GM19023 (cell line): ENCODE results near the gene JPH3.

Experiments used
- ATAC-seq: cut with Tn5 transposase; IDR thresholded peaks from one replicate; pipeline ENCODE4 v1.9.1; 2021; ENCODE audit warnings: mild to moderate bottlenecking, moderate library complexity; ENCODE audit not compliant: unreplicated experiment

Gene JPH3

GRCh38 chr16:87733190-87733589 is 130.9 kb downstream of the JPH3 start:
- no peak for ATAC-seq

GRCh38 chr16:87734644-87735043 is 132.3 kb downstream of the JPH3 start:
- ATAC-seq = no peak

- ATAC-seq = no peak
Measured at GRCh38 chr16:87735270-87736007, 133.1 kb downstream of the JPH3 start.

DNA sequence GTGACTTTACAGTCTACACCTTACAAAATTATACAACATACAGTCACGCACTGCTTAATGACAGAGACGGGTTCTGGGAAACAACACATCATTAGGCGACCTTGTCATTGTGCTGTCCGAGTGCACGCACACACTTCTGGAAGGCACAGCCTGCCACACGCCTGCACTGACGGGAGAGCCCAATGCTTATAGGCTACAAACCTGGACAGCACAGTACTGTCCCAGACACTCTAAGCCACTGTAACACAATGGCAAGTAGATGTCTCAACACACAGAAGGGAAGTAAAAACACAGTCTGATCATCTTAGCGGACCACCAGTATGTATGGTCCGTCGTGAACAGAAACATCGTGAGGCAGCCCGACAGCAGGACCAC is 133.7 kb downstream of the JPH3 start:
- no peak for ATAC-seq

DNA sequence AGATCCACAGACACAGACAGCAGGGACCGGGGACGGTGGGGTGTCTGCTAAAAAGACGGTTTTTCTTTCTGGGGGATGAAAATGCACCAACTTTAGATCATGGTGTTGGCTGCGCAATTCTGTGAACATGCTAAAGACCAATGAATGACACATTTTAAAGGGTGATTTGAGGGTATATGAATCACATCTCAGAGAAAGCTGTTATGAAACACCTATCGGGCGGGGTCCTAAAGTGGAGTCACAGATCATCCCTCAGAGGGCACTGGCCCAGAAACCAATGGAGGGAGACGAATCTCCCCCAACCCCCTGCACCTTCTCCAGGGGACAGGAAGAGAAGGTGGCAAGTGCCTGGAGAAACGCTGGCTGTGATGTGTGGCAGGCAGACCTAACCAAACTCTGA is 137.5 kb downstream of the JPH3 start:
- ATAC-seq = no peak

DNA sequence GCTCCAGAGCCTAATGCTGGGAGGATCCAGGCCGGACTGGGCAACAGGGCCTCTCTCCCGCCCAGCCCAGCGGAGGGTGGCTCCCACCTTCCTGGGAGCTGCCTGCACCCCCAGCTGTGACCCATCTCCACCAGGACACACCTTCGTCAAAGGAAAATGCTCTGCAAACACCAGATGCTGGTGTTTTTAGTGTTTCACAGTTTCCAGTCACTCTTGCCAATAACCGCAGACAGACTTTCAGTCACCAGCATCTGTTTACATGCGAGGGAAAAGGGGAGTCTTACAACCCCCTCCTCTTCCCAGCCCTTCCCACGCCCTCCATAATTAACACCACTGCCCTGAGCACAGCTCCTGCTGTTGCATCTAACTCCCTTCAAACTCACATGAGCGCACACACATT is 138.1 kb downstream of the JPH3 start:
- ATAC-seq = no peak

- no peak for ATAC-seq
Measured at GRCh38 chr16:87740909-87741424, 138.7 kb downstream of the JPH3 start.

GRCh38 chr16:87741700-87742415 is 139.6 kb downstream of the JPH3 start:
- ATAC-seq = no peak

GRCh38 chr16:87742781-87743490 is 140.6 kb downstream of the JPH3 start:
- no peak for ATAC-seq

- no peak for ATAC-seq
Measured at GRCh38 chr16:87744750-87745514, 142.6 kb downstream of the JPH3 start.

DNA sequence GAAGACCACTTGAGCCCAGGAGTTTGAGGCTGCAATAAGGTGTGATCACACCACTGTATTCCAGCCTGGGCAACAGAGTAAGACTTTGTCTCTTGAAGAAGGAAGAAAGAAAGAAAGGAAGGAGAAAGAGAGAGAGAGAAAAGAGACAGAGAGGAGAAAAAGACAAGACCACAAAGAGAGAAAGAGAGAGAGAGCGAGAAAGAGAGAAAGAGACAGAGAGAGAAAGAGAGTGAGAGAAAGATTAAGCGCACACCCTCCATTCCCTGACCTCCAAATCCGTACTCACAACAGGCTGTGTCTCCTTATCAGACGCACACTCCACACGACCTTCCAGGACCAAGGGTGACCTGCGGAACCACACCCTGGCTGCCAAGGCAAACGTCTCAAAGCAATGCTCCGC is 143.9 kb downstream of the JPH3 start:
- ATAC-seq = no peak
